Measurements from ENCODE around the gene WDR91.

DNA sequence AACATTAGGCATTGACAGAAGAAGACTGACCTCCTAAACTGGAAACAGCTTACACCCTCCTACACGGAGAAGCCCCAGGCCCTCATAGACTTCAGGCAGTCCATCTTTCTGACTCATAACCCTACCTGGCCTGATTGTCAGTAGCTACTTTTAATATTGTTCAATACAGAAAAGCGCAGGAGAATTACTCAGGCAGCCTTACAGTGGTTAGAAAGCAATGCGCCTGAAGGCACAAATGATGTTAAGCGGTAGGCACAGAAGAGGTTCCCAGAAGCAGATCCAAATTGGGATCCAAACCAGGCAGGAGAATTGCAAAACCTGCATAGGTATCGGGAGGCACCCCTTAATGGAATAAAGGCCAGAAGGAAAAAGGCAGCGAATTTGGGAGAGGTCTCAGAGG lies 35.4 kb downstream of the WDR91 start:
- TF ChIP-seq, protein P1, sequence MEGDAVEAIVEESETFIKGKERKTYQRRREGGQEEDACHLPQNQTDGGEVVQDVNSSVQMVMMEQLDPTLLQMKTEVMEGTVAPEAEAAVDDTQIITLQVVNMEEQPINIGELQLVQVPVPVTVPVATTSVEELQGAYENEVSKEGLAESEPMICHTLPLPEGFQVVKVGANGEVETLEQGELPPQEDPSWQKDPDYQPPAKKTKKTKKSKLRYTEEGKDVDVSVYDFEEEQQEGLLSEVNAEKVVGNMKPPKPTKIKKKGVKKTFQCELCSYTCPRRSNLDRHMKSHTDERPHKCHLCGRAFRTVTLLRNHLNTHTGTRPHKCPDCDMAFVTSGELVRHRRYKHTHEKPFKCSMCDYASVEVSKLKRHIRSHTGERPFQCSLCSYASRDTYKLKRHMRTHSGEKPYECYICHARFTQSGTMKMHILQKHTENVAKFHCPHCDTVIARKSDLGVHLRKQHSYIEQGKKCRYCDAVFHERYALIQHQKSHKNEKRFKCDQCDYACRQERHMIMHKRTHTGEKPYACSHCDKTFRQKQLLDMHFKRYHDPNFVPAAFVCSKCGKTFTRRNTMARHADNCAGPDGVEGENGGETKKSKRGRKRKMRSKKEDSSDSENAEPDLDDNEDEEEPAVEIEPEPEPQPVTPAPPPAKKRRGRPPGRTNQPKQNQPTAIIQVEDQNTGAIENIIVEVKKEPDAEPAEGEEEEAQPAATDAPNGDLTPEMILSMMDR (IDR thresholded peaks at IDR 0.05; ENCODE audit: low read length), result no peak
- no peak for TF ChIP-seq EZH2 (IDR thresholded peaks at IDR 0.05; ENCODE audit: borderline replicate concordance, low read length)

All from OCI-LY1 (cell line).